IPS DF 6.9 (cell line): ENCODE measurements around the gene UBE3C.

ENCODE experiments used
- DNase-seq: peaks from one replicate; pipeline ENCODE4 v3.0.0-alpha.2; 2013; ENCODE audit warnings: low read depth, low spot score
- H3K27ac ChIP-seq: one replicate; pipeline ENCODE4 v1.5.1; 2013; ENCODE audit warnings: low read length, control low read depth
- H3K27me3 ChIP-seq: 2 replicates; pipeline ENCODE4 v1.6.1; 2013; ENCODE audit warnings: mild to moderate bottlenecking, low read length; ENCODE audit not compliant: control insufficient read depth, insufficient read depth
- H3K36me3 ChIP-seq: 2 replicates; pipeline ENCODE4 v1.6.1; 2013; ENCODE audit warnings: low read length; ENCODE audit not compliant: control insufficient read depth, insufficient read depth
- H3K4me1 ChIP-seq: 2 replicates; pipeline ENCODE4 v1.6.1; 2013; ENCODE audit warnings: low read length; ENCODE audit not compliant: control insufficient read depth, insufficient read depth
- H3K4me3 ChIP-seq: 2 replicates; pipeline ENCODE4 v1.5.1; 2013; ENCODE audit warnings: mild to moderate bottlenecking, low read length
- H3K9me3 ChIP-seq: 2 replicates; pipeline ENCODE4 v1.6.1; 2013; ENCODE audit warnings: low read length, inconsistent platforms; ENCODE audit not compliant: control insufficient read depth, insufficient read depth
- WGBS: extraction: QIAGEN DNeasy Blood & Tissue Kit; methylation state at CpG from one replicate; pipeline ENCODE4 v1.1.7; 2013; ENCODE audit warnings: mixed read lengths, missing lambda C conversion rate; ENCODE audit not compliant: insufficient read length, insufficient coverage; 5-methylcytosine and 5-hydroxymethylcytosine counted together

UBE3C gene

DNA sequence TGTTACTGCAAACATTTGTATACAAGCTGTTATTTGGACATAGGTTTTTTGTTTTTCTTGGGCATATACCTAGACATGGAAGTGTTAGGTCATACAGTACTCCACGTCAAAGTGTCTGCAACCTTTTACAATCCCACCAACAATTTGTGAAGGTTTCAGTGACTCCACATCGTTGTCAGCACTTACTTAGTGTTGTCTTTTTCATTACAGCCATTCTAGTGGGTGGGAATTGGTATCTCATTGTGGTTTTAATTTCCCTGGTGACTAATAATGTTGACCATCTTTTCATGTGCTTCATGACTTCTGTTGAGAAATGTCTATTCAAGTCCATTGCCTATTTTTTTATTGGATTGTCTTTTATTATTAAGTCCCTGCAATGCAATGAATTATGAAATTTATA lies 95.0 kb downstream of the UBE3C start:
- DNase-seq = no peak
- H3K36me3 ChIP-seq = peaks cover 4% of the 10 kb centered on the region; the same call in 1 of the 2 replicates
- H3K27me3 ChIP-seq = no peaks in the 10 kb centered on the region
- no peaks in the 10 kb centered on the region for H3K4me1 ChIP-seq
- H3K9me3 ChIP-seq = no peaks in the 10 kb centered on the region
- H3K4me3 ChIP-seq = no peak overlapping the region
- WGBS = no CpG with 5 or more reads among the region's 2 CpGs
- H3K27ac ChIP-seq = no peak overlapping the region

- no peak overlapping the region for H3K4me3 ChIP-seq
- no peak for DNase-seq
- no CpG with 5 or more reads among the region's 5 CpGs for WGBS
- H3K9me3 ChIP-seq = no peaks in the 10 kb centered on the region
- H3K27ac ChIP-seq = no peak overlapping the region
- H3K27me3 ChIP-seq = no peaks in the 10 kb centered on the region
- H3K4me1 ChIP-seq = no peaks in the 10 kb centered on the region
- peaks cover 4% of the 10 kb centered on the region; the same call in 1 of the 2 replicates for H3K36me3 ChIP-seq
These were observed 95.5 kb downstream of the UBE3C start for GRCh38 chr7:157234271-157234670.

DNA sequence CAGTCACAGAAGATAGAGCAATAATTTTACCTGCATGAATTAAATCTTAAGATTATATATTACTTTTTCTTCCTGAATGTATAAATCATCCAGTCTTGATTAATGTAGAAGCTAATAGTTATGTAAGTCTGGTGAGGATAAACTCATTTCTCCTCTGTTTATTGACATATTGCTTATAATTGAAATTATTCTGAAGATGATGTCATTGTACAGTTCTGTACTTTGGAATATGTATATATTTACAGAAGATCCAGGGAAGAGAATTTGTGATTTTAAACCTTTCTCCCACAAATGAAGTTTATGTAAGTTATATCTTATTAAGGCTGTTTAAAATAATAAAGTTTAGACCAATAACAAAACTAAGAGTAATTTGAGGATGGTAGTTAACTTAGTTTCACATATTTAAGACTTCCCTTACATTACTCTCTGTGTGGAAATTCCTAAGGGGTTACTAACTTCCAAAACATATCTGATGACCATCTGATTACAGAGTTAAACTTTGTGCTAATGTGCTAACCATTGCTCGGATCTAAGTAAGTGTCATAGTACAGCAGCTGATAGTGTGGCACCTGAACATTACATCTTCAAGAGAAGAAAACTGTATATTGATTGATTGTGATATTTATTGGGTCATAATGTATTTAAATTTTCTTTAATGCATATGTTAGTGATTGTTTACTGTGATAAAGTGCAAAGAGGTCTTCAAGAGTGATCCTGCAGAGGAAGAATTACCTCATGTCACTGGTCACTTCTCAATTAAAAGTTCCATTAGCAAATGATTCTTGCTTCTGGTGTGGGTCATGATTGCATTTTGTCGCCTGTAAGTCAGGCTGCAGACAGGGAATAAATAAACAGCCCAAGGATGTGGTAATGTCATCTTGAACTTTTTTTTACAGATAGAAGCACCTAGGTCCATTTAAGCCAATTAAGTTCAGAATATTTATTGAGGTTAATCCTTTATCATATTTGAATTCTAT lies 96.9 kb downstream of the UBE3C start:
- Histone ChIP-seq H3K36me3 (peaks cover 4% of the 10 kb centered on the region; the same call in 1 of the 2 replicates), H3K9me3 (no peaks in the 10 kb centered on the region), H3K4me3 (no peak overlapping the region), H3K27me3 (no peaks in the 10 kb centered on the region), H3K27ac (no peak overlapping the region), H3K4me1 (no peaks in the 10 kb centered on the region)
- WGBS = no CpG with 5 or more reads among the region's 2 CpGs
- no peak for DNase-seq

- no peaks in the 10 kb centered on the region for H3K27me3 ChIP-seq
- no peak overlapping the region for H3K27ac ChIP-seq
- H3K9me3 ChIP-seq = no peaks in the 10 kb centered on the region
- no peak overlapping the region for H3K4me3 ChIP-seq
- DNase-seq = peak; percentile 43
- no peaks in the 10 kb centered on the region for H3K4me1 ChIP-seq
- H3K36me3 ChIP-seq = peaks cover 3% of the 10 kb centered on the region; the same call in 1 of the 2 replicates
- no CpG with 5 or more reads among the region's 8 CpGs for WGBS
These were observed 99.4 kb downstream of the UBE3C start for GRCh38 chr7:157238087-157238486.

DNA sequence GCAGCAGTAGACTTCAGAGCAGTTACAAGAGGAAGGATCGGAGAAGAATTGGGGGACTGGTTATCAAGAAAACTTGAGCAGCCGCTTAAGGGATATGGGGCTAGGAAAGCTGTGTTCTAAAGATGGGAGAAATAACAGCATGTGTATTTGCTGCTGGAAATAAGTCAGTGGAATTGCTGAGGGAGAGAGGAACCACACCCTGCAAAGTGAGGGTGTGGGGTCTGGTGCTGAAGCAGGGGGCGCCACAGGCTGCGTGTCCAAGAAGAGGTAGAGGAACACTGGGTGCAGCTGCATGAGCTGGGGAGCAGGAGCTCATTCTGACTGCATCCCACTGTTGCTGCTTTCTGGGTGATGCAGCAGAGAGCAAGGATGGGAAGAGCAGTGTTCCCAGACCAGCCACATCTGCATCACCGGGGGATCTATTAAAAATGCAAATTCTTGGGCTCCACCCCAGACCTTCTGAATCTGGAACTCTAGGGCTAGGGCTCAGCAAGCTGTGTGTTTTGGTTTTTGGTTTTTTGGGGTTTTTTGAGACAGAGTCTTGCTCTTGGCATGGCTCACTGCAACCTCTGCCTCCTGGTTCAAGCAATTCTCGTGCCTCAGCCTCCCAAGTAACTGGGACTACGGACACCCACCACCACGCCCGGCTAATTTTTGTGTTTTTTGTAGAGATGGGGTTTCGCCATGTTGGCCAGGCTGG lies 101.0 kb downstream of the UBE3C start:
- Histone ChIP-seq H3K4me1 (no peaks in the 10 kb centered on the region; the same call in 1 of the 2 replicates), H3K27ac (no peak overlapping the region), H3K4me3 (no peak overlapping the region), H3K9me3 (no peaks in the 10 kb centered on the region), H3K27me3 (no peaks in the 10 kb centered on the region), H3K36me3 (peaks cover 3% of the 10 kb centered on the region; the same call in 1 of the 2 replicates)
- no peak for DNase-seq
- no CpG with 5 or more reads among the region's 10 CpGs for WGBS

GRCh38 chr7:157241631-157242030 lies 102.9 kb downstream of the UBE3C start:
- no peak overlapping the region for H3K4me3 ChIP-seq
- no peak overlapping the region for H3K27ac ChIP-seq
- H3K36me3 ChIP-seq = peaks cover 3% of the 10 kb centered on the region; the same call in 1 of the 2 replicates
- no peaks in the 10 kb centered on the region for H3K9me3 ChIP-seq
- DNase-seq = no peak
- no CpG with 5 or more reads among the region's 5 CpGs for WGBS
- H3K27me3 ChIP-seq = no peaks in the 10 kb centered on the region
- H3K4me1 ChIP-seq = no peaks in the 10 kb centered on the region; the same call in 1 of the 2 replicates

GRCh38 chr7:157244516-157245294 lies 106.0 kb downstream of the UBE3C start:
- no peaks in the 10 kb centered on the region; the same call in 1 of the 2 replicates for H3K4me1 ChIP-seq
- no peak for DNase-seq
- 100% methylated on average over 2 of the region's 6 CpGs for whole genome bisulfite sequencing

GRCh38 chr7:157246052-157246451 lies 107.3 kb downstream of the UBE3C start:
- WGBS = no CpG with 5 or more reads among the region's 8 CpGs
- Histone ChIP-seq H3K4me1 (no peaks in the 10 kb centered on the region; the same call in 1 of the 2 replicates), H3K36me3 (peaks cover 6% of the 10 kb centered on the region), H3K27me3 (no peaks in the 10 kb centered on the region), H3K4me3 (no peak overlapping the region), H3K9me3 (no peaks in the 10 kb centered on the region), H3K27ac (no peak overlapping the region)
- DNase-seq = no peak

More at GRCh38 chr7:157244516-157245294, 106.0 kb downstream of the UBE3C start:
- H3K27ac ChIP-seq = no peak overlapping the region
- H3K36me3 ChIP-seq = peaks cover 6% of the 10 kb centered on the region
- no peaks in the 10 kb centered on the region for H3K27me3 ChIP-seq
- H3K4me3 ChIP-seq = no peak overlapping the region
- H3K9me3 ChIP-seq = no peaks in the 10 kb centered on the region

GRCh38 chr7:157248659-157249058 lies 109.9 kb downstream of the UBE3C start:
- Histone ChIP-seq H3K27me3 (no peaks in the 10 kb centered on the region), H3K4me1 (no peaks in the 10 kb centered on the region; the same call in 1 of the 2 replicates), H3K36me3 (peaks cover 8% of the 10 kb centered on the region), H3K9me3 (no peaks in the 10 kb centered on the region), H3K27ac (no peak overlapping the region), H3K4me3 (no peak overlapping the region)
- no peak for DNase-seq
- no CpG with 5 or more reads among the region's 14 CpGs for WGBS
